GM06990 (cell line): ENCODE measurements around the gene CENPE.
"Not testable (repeated sequence)": the region's sequence is repeated elsewhere in the genome, so short reads cannot be mapped to it uniquely, and the experiment has no call there.

Experiments used
- DNase-seq: peaks from one replicate; pipeline ENCODE4 v3.0.0-alpha.2; 2011; ENCODE audit not compliant: insufficient read length; ENCODE audit errors: extremely low read depth
- H3K27me3 ChIP-seq: replicated peaks from 2 replicates; pipeline ENCODE4 v1.6.0; 2011; ENCODE audit warnings: low read length; ENCODE audit not compliant: control insufficient read depth, insufficient read depth
- H3K36me3 ChIP-seq: 2 replicates; pipeline ENCODE4 v1.5.1; 2011; ENCODE audit warnings: low read length; ENCODE audit not compliant: control insufficient read depth, insufficient read depth
- H3K4me3 ChIP-seq: replicated peaks from 2 replicates; pipeline ENCODE4 v1.5.1; 2011; ENCODE audit warnings: low read depth, mild to moderate bottlenecking, control low read depth, low read length
- TF ChIP-seq, protein P1 (sequence below): IDR thresholded peaks from 2 replicates; pipeline ENCODE4 v1.5.1; 2011; ENCODE audit warnings: low read length, control low read depth, mild to moderate bottlenecking, inconsistent platforms; ENCODE audit not compliant: insufficient read depth, poor library complexity, severe bottlenecking

Gene CENPE, protein sequence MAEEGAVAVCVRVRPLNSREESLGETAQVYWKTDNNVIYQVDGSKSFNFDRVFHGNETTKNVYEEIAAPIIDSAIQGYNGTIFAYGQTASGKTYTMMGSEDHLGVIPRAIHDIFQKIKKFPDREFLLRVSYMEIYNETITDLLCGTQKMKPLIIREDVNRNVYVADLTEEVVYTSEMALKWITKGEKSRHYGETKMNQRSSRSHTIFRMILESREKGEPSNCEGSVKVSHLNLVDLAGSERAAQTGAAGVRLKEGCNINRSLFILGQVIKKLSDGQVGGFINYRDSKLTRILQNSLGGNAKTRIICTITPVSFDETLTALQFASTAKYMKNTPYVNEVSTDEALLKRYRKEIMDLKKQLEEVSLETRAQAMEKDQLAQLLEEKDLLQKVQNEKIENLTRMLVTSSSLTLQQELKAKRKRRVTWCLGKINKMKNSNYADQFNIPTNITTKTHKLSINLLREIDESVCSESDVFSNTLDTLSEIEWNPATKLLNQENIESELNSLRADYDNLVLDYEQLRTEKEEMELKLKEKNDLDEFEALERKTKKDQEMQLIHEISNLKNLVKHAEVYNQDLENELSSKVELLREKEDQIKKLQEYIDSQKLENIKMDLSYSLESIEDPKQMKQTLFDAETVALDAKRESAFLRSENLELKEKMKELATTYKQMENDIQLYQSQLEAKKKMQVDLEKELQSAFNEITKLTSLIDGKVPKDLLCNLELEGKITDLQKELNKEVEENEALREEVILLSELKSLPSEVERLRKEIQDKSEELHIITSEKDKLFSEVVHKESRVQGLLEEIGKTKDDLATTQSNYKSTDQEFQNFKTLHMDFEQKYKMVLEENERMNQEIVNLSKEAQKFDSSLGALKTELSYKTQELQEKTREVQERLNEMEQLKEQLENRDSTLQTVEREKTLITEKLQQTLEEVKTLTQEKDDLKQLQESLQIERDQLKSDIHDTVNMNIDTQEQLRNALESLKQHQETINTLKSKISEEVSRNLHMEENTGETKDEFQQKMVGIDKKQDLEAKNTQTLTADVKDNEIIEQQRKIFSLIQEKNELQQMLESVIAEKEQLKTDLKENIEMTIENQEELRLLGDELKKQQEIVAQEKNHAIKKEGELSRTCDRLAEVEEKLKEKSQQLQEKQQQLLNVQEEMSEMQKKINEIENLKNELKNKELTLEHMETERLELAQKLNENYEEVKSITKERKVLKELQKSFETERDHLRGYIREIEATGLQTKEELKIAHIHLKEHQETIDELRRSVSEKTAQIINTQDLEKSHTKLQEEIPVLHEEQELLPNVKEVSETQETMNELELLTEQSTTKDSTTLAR (N-terminal part only)

DNA sequence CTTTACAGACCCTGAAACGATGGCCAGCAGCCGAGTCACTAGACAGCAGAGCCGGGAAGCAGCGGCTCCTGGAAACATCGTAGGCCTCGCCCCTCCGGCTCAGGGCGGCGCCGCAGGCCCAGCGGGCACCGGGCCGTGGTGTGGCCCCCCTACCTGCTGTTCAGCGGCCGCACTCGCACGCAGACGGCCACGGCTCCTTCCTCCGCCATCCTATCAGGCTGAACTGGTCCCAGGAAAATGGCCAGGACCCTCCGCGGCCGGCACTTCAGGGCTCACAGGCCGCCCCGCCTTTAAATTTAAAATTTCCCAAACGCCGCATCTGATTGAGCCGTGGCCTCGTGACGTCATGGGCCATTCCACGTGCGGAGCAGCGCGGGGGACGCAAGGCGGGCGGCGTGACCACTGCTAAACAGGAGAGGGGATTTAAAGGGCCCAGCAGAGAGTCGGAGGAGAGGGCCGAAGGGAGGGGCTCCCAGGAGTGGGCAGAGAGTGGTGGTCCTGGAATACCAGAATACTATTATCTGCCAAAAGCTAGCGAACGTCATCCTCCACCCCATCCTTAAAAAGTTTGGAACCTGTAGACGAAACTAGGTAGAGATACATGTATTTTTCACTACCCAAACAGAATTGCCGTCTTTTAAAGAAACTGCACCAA is at the start of gene CENPE:
Gene CENPE (minus strand): TSS at position 233 of the 655 bp plus-strand sequence. CDS start 24 bp downstream, at position 209.
- H3K36me3 ChIP-seq: no peaks in the 10 kb centered on the region
- H3K4me3 ChIP-seq: peak within 1 kb of the TSS; percentile 71
- TF ChIP-seq, protein P1, sequence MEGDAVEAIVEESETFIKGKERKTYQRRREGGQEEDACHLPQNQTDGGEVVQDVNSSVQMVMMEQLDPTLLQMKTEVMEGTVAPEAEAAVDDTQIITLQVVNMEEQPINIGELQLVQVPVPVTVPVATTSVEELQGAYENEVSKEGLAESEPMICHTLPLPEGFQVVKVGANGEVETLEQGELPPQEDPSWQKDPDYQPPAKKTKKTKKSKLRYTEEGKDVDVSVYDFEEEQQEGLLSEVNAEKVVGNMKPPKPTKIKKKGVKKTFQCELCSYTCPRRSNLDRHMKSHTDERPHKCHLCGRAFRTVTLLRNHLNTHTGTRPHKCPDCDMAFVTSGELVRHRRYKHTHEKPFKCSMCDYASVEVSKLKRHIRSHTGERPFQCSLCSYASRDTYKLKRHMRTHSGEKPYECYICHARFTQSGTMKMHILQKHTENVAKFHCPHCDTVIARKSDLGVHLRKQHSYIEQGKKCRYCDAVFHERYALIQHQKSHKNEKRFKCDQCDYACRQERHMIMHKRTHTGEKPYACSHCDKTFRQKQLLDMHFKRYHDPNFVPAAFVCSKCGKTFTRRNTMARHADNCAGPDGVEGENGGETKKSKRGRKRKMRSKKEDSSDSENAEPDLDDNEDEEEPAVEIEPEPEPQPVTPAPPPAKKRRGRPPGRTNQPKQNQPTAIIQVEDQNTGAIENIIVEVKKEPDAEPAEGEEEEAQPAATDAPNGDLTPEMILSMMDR: no peak
- H3K27me3 ChIP-seq: no peaks in the 10 kb centered on the region
- DNase-seq: peak; percentile 95

DNA sequence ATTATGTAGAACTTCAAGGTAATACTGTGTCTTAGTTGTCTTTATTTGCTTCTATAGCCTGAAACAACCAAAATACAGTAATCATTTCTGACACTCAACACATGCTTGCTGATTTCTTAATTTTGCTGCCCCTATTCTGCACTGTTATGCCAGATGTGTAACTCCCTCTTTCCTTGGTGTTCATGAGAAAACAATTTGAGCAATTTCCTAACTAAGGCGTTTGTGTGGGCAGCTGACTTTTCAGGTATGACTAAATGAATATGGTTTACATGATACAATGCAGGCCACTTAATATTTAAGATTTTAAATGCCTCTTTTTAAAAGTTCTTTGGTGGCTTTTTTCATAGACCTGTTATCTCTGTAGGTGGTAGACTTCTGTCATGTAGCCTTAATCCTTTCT is 46.1 kb upstream of the CENPE start:
- Histone ChIP-seq H3K27me3 (no peaks in the 10 kb centered on the region), H3K4me3 (no peak overlapping the region), H3K36me3 (no peaks in the 10 kb centered on the region)
- TF ChIP-seq, protein P1: no peak
- DNase-seq: no peak

DNA sequence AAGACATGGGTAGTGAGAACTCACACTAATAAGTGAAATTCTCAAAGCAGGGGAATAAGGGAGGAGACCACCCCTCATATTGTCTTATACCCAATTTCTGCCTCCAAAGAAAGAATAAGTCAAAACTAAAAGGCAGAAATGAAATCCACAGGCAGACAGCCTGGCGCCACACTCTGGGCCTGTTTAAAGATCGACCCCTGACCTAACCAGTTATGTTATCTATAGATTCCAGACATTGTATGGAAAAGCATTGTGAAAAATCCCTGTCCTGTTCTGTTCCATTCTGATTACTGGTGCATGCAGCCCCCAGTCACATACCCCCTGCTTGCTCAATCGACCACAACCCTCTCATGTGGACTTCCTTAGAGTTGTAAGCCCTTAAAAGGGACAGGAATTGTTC is 32.8 kb upstream of the CENPE start:
- DNase-seq, H3K27me3 ChIP-seq, H3K36me3 ChIP-seq, H3K4me3 ChIP-seq: not testable (repeated sequence)

DNA sequence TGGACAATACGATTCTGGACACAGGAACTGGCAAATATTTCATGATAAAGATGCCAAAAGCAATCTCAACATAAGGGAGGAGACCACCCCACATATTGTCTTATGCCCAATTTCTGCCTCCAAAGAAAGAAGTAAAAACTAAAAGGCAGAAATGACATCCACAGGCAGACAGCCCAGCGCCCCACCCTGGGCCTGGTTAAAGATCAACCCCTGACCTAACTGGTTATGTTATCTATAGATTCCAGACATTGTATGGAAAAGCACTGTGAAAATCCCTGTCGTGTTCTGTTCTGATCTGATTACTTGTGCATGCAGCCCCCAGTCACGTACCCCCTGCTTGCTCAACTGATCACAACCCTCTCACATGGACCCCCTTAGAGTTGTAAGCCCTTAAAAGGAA is 25.4 kb upstream of the CENPE start:
- not testable (repeated sequence) for H3K4me3 ChIP-seq, H3K36me3 ChIP-seq, H3K27me3 ChIP-seq, DNase-seq

DNA sequence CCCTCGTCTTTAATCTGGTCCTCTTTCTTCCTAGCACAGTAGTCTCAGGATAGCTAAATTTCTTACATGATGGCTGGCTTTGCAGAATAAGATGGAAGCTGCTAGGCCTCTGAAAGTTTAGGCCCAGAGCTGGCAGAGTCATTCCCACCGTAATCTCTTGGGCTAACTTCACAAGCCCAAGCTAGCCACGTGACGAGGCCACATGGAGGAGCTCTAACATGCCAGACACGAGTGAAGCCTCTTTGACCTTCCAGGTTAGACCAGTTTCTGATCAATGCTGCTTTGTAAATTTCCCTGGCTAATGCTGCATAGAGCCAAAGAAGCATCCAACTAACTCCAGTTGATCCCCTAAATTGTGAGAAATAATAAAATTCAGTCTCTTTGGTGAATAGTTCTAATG is 9.5 kb upstream of the CENPE start:
- Histone ChIP-seq H3K4me3 (no peak overlapping the region), H3K36me3 (no peaks in the 10 kb centered on the region), H3K27me3 (no peaks in the 10 kb centered on the region)
- DNase-seq: no peak
- TF ChIP-seq, protein P1: peak; percentile 20

DNA sequence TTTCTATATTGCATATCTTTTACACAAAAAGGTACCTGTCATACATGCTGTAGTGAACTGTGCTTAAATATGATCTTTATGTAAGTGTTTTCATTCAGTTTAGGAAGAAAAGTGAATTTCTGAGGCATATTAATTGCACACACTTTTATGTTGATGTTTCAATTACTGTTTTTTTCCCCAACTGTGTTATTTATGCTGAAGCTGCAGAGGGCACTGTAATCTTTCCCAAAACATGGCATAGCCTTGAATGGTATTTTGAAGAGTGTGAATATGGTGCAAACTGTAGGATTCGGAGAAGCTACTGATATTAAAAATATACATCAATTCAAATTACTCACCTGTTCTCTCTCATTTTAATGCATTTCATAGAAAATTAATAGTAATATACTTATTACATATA is 6.0 kb upstream of the CENPE start:
- TF ChIP-seq, protein P1: peak; percentile 17
- Histone ChIP-seq H3K27me3 (no peaks in the 10 kb centered on the region), H3K36me3 (no peaks in the 10 kb centered on the region), H3K4me3 (no peak overlapping the region)
- no peak for DNase-seq
